Right atrium auricular region (tissue), 2 donors: ENCODE data around the gene KCNH4. TPM values are rescaled to one million over a fixed set of nuclear protein-coding genes. Genes with fewer than 3 reads are reported as not detected.

Source experiments
- DNase-seq: peaks from one replicate; pipeline ENCODE4 v3.0.0-alpha.2; 2019; ENCODE audit warnings: low spot score
- H3K27ac ChIP-seq, 2 donors: fragments of 200-600 bp; sonication (generic); 1 replicate in 1 of 2; 2 replicates in 1 of 2; pipeline ENCODE4 v1.5.1; 2016 to 2019
- H3K27me3 ChIP-seq, 2 donors: fragments of 200-600 bp; sonication (generic); one replicate each; pipeline versions ENCODE4 v1.5.1 to v1.6.0; 2017 to 2019
- H3K36me3 ChIP-seq: fragments of 200-600 bp; sonication (generic); one replicate; pipeline ENCODE4 v1.5.1; 2016
- H3K4me1 ChIP-seq, 2 donors: fragments of 200-600 bp; sonication (generic); one replicate each; pipeline versions ENCODE4 v1.5.1 to v1.6.0; 2017 to 2019
- H3K4me3 ChIP-seq, 2 donors: fragments of 200-600 bp; sonication (generic); 1 replicate in 1 of 2; 2 replicates in 1 of 2; pipeline ENCODE4 v1.5.1; 2017 to 2019; ENCODE audit warnings: mild to moderate bottlenecking in 1 of 2, moderate library complexity in 1 of 2
- H3K9me3 ChIP-seq, 2 donors: fragments of 200-600 bp; sonication (generic); one replicate each; pipeline ENCODE4 v1.5.1; 2019
- total RNA-seq, 2 donors: library from RNA; depleted of rRNA; stranded (reverse); fragments of >200 nt; gene quantifications; one replicate each; pipeline ENCODE4 v1.1.0, GENCODE V29; 2016
- TF ChIP-seq, protein P1 (sequence below), 2 donors: fragments of 200-600 bp; sonication (generic); IDR thresholded peaks; one replicate each; pipeline ENCODE4 v1.5.1; 2019; ENCODE audit warnings: antibody characterized with exemption in 2 of 2

KCNH4 gene
- total RNA-seq, 2 donors from 2014 or later, result 0.15 to 0.35 TPM

GRCh38 chr17:42125565-42125964 lies 55.4 kb downstream of the KCNH4 start:
- Histone ChIP-seq H3K27ac (no peak overlapping the region), H3K36me3 (peaks cover 56% of the 10 kb centered on the region), H3K4me1 (peaks cover 0 to 46% of the 10 kb centered on the region in 2 donors), H3K4me3 (no peak overlapping the region), H3K9me3 (no peaks in the 10 kb centered on the region), H3K27me3 (no peaks in the 10 kb centered on the region)
- TF ChIP-seq, protein P1, sequence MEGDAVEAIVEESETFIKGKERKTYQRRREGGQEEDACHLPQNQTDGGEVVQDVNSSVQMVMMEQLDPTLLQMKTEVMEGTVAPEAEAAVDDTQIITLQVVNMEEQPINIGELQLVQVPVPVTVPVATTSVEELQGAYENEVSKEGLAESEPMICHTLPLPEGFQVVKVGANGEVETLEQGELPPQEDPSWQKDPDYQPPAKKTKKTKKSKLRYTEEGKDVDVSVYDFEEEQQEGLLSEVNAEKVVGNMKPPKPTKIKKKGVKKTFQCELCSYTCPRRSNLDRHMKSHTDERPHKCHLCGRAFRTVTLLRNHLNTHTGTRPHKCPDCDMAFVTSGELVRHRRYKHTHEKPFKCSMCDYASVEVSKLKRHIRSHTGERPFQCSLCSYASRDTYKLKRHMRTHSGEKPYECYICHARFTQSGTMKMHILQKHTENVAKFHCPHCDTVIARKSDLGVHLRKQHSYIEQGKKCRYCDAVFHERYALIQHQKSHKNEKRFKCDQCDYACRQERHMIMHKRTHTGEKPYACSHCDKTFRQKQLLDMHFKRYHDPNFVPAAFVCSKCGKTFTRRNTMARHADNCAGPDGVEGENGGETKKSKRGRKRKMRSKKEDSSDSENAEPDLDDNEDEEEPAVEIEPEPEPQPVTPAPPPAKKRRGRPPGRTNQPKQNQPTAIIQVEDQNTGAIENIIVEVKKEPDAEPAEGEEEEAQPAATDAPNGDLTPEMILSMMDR (IDR thresholded peaks at IDR 0.05), result no peak
- DNase-seq, result no peak

DNA sequence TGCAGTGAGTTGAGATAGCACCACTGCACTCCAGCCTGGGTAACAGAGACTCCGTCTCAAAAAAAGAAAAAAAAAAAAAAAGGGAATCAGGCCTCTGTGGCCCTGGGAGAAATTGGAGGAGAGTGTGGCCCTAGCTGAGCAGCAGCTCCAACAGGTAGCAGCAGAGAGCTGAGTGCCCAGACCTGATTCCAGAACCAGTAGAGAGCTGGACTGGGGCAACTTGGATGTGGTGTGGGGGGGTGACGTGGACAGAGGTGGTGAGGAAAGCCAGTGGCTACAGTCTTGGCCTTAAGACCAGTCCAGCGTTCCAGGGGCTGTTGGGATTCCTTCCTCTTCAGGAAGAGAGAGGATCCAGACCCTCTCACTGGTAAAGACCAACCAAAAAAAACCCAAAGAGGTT lies 56.7 kb downstream of the KCNH4 start:
- Histone ChIP-seq H3K27me3 (no peaks in the 10 kb centered on the region), H3K4me3 (no peak overlapping the region), H3K27ac (no peak overlapping the region), H3K9me3 (no peaks in the 10 kb centered on the region), H3K4me1 (peaks cover 0 to 38% of the 10 kb centered on the region in 2 donors), H3K36me3 (peaks cover 49% of the 10 kb centered on the region)
- no peak for DNase-seq
- TF ChIP-seq, protein P1 (IDR thresholded peaks at IDR 0.05), result no peak

DNA sequence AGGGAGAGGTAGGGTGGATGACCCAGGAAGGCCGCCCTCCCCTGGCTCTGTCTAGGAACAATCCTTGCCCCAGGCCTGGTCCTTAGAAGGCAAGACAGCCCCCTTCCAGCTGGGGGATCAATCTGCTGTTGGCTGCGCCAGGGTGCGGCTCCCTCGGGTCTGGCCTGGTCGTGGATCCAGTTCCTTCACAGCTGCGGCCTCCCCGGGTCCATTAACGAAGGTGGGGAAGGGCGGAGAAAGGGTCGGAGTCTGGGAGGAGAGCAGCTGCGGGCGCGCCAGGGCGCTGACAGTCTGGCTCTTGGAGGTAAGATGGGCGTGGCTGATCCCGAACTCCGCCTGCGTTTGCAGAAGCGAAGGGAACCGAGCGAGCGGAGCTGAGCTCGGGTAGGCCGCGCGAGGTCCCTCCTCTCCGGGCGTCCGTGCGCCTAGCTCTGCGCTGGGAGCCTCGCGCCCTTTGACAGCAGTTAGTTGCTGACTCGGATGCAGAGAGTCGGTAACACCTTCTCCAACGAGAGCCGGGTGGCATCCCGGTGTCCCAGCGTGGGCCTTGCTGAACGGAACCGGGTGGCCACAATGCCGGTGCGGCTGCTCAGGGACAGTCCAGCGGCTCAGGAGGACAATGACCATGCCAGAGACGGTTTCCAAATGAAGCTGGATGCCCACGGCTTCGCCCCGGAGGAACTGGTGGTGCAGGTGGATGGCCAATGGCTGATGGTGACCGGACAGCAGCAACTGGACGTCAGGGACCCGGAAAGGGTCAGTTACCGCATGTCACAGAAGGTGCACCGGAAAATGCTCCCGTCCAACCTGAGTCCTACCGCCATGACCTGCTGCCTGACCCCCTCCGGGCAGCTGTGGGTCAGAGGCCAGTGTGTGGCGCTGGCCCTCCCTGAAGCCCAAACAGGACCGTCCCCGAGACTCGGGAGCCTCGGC lies 58.3 kb downstream of the KCNH4 start, which contains the start of gene HSPB9:
Gene HSPB9 (plus strand): TSS at position 434 of the 933 bp plus-strand sequence. CDS start 47 bp downstream, at position 481.
- TF ChIP-seq, protein P1 (IDR thresholded peaks at IDR 0.05), result no peak
- Histone ChIP-seq H3K4me3 (peak within 1 kb of the TSS in 1 of 2 donors; percentile 7), H3K4me1 (peaks cover 0 to 27% of the 10 kb centered on the region in 2 donors), H3K36me3 (peaks cover 39% of the 10 kb centered on the region), H3K9me3 (no peaks in the 10 kb centered on the region), H3K27ac (peak within 1 kb of the TSS in 1 of 2 donors; percentile 73), H3K27me3 (no peaks in the 10 kb centered on the region)
- DNase-seq, result no peak

DNA sequence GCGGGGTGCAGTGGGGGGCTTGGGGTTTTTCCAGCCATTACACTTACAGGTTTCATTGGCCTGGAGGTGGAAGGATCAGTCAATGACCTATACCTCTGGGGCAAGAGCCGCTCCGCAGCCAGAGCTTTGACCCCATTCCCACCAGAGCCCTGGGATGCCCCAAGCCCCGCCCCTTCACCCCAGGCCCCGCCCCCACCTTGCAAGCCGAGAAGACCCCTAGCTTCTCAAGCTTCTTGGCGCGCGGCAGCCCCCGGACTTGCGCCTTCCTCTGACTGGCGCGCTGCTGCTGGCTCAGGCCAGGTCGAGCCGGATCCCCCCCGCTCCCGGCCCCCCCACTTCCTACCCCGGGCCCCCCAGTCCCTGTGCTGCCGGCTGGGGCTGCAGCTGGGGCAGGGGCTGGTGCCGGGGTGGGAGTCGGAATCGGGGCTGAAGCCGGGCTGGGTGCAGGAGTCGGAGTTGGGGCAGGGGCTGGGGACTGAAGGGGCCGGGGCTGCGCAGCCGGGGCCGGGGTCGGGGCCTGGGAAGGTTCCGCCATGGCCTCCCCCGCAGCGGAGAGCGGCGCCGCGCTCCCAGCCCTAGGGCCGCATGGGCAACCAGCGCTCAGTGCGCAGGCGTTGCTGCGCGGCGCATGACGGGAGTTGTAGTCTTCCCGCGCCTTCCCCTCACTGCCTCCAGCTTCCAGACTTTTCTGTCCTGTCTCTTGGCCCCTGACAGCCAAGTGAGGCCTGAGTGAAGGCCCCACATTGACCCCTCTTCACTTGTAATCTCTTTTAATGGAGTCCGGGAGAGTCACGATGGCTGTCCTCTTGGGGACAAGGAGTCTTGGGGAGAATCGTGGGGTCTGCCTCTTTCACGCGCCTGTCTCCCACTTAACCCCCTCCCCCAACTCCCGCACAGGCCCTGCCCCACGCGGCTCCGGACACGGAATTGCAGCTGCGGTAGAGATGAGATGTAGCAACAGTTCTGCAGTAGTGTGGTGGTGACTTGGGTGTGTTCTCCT lies 59.9 kb downstream of the KCNH4 start, which contains the start of gene KAT2A:
Gene KAT2A (minus strand): TSS at position 598 of the 1,000 bp plus-strand sequence. CDS start 63 bp downstream, at position 535.
- Histone ChIP-seq H3K4me1 (peaks cover 0 to 27% of the 10 kb centered on the region in 2 donors), H3K36me3 (peaks cover 32% of the 10 kb centered on the region), H3K4me3 (peak within 1 kb of the TSS; percentile 97 to 98), H3K9me3 (no peaks in the 10 kb centered on the region), H3K27me3 (no peaks in the 10 kb centered on the region), H3K27ac (peak within 1 kb of the TSS; percentile 70 to 73)
- TF ChIP-seq, protein P1 (IDR thresholded peaks at IDR 0.05), result peak in 1 of 2 donors; percentile 24
- DNase-seq, result peak; percentile 82

DNA sequence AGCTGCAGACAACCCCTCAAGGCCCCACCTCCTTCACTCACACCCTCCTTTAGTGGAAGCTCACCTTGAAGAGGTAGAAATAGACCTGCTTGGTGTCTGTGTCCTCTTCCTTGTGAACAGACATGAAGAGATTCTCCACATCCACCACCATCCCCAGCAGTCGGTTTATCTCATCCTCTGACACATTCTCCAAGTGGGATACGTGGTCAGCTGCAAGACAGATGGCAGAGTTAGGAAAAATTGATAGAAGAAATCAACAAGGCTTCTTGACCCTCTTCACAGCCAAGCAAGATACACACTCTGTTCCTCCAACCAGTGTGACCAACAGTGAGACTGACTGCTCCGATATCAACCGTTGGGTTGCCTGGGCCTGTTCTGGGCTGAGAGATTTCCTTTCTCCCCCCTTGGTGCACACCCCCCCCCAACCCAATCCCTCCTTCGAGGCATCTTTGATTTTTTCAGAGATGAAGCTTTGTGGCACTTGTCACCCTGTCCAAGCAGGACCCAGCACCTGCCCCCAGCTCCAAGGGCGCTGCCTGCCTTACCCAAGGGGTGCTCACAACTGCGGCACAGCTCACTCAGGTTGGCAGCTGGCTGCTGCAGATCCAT lies 60.7 kb downstream of the KCNH4 start:
- H3K4me1 ChIP-seq, result peaks cover 0 to 27% of the 10 kb centered on the region in 2 donors
- peak overlapping the region; percentile 97 to 98 for H3K4me3 ChIP-seq
- H3K36me3 ChIP-seq, result peaks cover 24% of the 10 kb centered on the region
- no peaks in the 10 kb centered on the region for H3K27me3 ChIP-seq
- DNase-seq, result no peak
- no peak overlapping the region for H3K27ac ChIP-seq
- TF ChIP-seq, protein P1 (IDR thresholded peaks at IDR 0.05), result no peak
- no peaks in the 10 kb centered on the region for H3K9me3 ChIP-seq
